GM18517 (cell line): ENCODE results near the gene KRT33A.
"Not testable (repeated sequence)": the region's sequence is repeated elsewhere in the genome, so short reads cannot be mapped to it uniquely, and the experiment has no call there.

Experiments used
- ATAC-seq: cut with Tn5 transposase; IDR thresholded peaks from one replicate; pipeline ENCODE4 v1.9.1; 2021; ENCODE audit warnings: mild to moderate bottlenecking, moderate library complexity; ENCODE audit not compliant: unreplicated experiment

KRT33A gene

GRCh38 chr17:41366070-41366469 is 15.4 kb upstream of the KRT33A start:
- no peak for ATAC-seq

- ATAC-seq, result no peak
Observed at GRCh38 chr17:41363881-41364280, 13.3 kb upstream of the KRT33A start.

- no peak for ATAC-seq
Observed at GRCh38 chr17:41360296-41360995, 9.8 kb upstream of the KRT33A start.

GRCh38 chr17:41354536-41354935 is 3.9 kb upstream of the KRT33A start:
- no peak for ATAC-seq

GRCh38 chr17:41352597-41353366 is 2.2 kb upstream of the KRT33A start:
- no peak for ATAC-seq

GRCh38 chr17:41351177-41351576 is 549 bp upstream of the KRT33A start:
- no peak for ATAC-seq

GRCh38 chr17:41347869-41348760 is 2.5 kb downstream of the KRT33A start:
- ATAC-seq, result no peak

GRCh38 chr17:41346421-41346820 is 4.2 kb downstream of the KRT33A start:
- not testable (repeated sequence) for ATAC-seq

GRCh38 chr17:41345992-41346391 is 4.6 kb downstream of the KRT33A start:
- no peak for ATAC-seq

- no peak for ATAC-seq
Observed at GRCh38 chr17:41343029-41343428, 7.6 kb downstream of the KRT33A start.

GRCh38 chr17:41340934-41341861 is 9.4 kb downstream of the KRT33A start:
- ATAC-seq, result no peak

GRCh38 chr17:41340494-41340893 is 10.1 kb downstream of the KRT33A start:
- ATAC-seq, result no peak

- no peak for ATAC-seq
Observed at GRCh38 chr17:41339571-41340172, 11.0 kb downstream of the KRT33A start.

- ATAC-seq, result peak; percentile 45
Observed at GRCh38 chr17:41338961-41339485, 11.6 kb downstream of the KRT33A start.

GRCh38 chr17:41335747-41336146 is 14.9 kb downstream of the KRT33A start:
- no peak for ATAC-seq

GRCh38 chr17:41334385-41335305 is 16.0 kb downstream of the KRT33A start:
- no peak for ATAC-seq

GRCh38 chr17:41333836-41334235 is 16.8 kb downstream of the KRT33A start:
- ATAC-seq, result no peak

GRCh38 chr17:41333098-41333497 is 17.5 kb downstream of the KRT33A start:
- no peak for ATAC-seq

- ATAC-seq, result no peak
Observed at GRCh38 chr17:41332239-41332638, 18.4 kb downstream of the KRT33A start.
